ENCODE measurements around the gene PDXDC1. TPM values are rescaled to one million over a fixed set of nuclear protein-coding genes. Genes with fewer than 3 reads are reported as not detected.
"Not testable (repeated sequence)": the region's sequence is repeated elsewhere in the genome, so short reads cannot be mapped to it uniquely, and the experiment has no call there.

The PDXDC1 gene
- total and polyA plus RNA-seq, 12 donors, result 24.9 to 88.5 (median 69.4) TPM

- H3K27me3 ChIP-seq; H3K4me3 ChIP-seq; ATAC-seq; DNase-seq; H3K27ac ChIP-seq; H3K4me1 ChIP-seq; H3K9me3 ChIP-seq; intact Hi-C loops (cut with DNase I): not testable (repeated sequence)
- H3K36me3 ChIP-seq, result peaks cover 0 to 42% (median 5%) of the 10 kb centered on the region in 9 donors
- WGBS, 2 donors, result 93 to 94% methylated on average over 37 to 41 of the region's 51 CpGs
These were observed 156.3 kb downstream of the PDXDC1 start for GRCh38 chr16:15130943-15131700.

GRCh38 chr16:15132719-15133428, 158.0 kb downstream of the PDXDC1 start:
- H3K27me3 ChIP-seq; H3K9me3 ChIP-seq; H3K4me1 ChIP-seq; intact Hi-C loops (cut with DNase I); H3K4me3 ChIP-seq; H3K27ac ChIP-seq; DNase-seq; ATAC-seq: not testable (repeated sequence)
- H3K36me3 ChIP-seq, result peaks cover 0 to 31% (median 5%) of the 10 kb centered on the region in 9 donors
- 94% methylated on average over 21 to 25 of the region's 41 CpGs for WGBS, 2 donors

GRCh38 chr16:15133554-15133953, 158.7 kb downstream of the PDXDC1 start:
- 95 to 98% methylated on average over 16 of the region's 31 CpGs for WGBS, 2 donors
- H3K9me3 ChIP-seq, result not testable (repeated sequence)

GRCh38 chr16:15134752-15135482, 160.1 kb downstream of the PDXDC1 start:
- H3K4me3 ChIP-seq; H3K27me3 ChIP-seq; DNase-seq; intact Hi-C loops (cut with DNase I); H3K4me1 ChIP-seq; H3K27ac ChIP-seq; H3K9me3 ChIP-seq: not testable (repeated sequence)
- H3K36me3 ChIP-seq, result peaks cover 0 to 20% (median 5%) of the 10 kb centered on the region in 9 donors
- WGBS, 2 donors, result 94 to 98% methylated on average over 18 to 20 of the region's 33 CpGs
- peak in 4 of 8 donors; percentile 11 to 81 (median 33) for ATAC-seq

More at GRCh38 chr16:15133554-15133953, 158.7 kb downstream of the PDXDC1 start:
- intact Hi-C loops (cut with DNase I); ATAC-seq; H3K4me1 ChIP-seq; DNase-seq; H3K27ac ChIP-seq; H3K27me3 ChIP-seq; H3K4me3 ChIP-seq: not testable (repeated sequence)
- H3K36me3 ChIP-seq, result peaks cover 0 to 26% (median 5%) of the 10 kb centered on the region in 9 donors

GRCh38 chr16:15135483-15136360, 160.9 kb downstream of the PDXDC1 start:
- H3K4me1 ChIP-seq; DNase-seq; H3K27ac ChIP-seq; H3K9me3 ChIP-seq; intact Hi-C loops (cut with DNase I); H3K27me3 ChIP-seq; H3K4me3 ChIP-seq: not testable (repeated sequence)
- H3K36me3 ChIP-seq, result peaks cover 0 to 18% (median 5%) of the 10 kb centered on the region in 9 donors
- ATAC-seq, result peak in 7 of 8 donors; percentile 28 to 89 (median 51)
- 84 to 90% methylated on average over 29 to 41 of the region's 50 CpGs for WGBS, 2 donors

- H3K4me3 ChIP-seq; intact Hi-C loops (cut with DNase I); H3K27me3 ChIP-seq; ATAC-seq; H3K27ac ChIP-seq; DNase-seq; H3K36me3 ChIP-seq; H3K9me3 ChIP-seq: not testable (repeated sequence)
- H3K4me1 ChIP-seq, result peaks cover 0 to 23% (median 10%) of the 10 kb centered on the region in 9 donors
- WGBS, 2 donors, result 60 to 77% methylated on average over 5 to 8 of the region's 15 CpGs
These were observed 162.7 kb downstream of the PDXDC1 start for GRCh38 chr16:15137514-15137913.

GRCh38 chr16:15140444-15141365, 165.9 kb downstream of the PDXDC1 start:
- DNase-seq; intact Hi-C loops (cut with DNase I); H3K36me3 ChIP-seq; H3K27me3 ChIP-seq; H3K4me3 ChIP-seq; H3K9me3 ChIP-seq; H3K27ac ChIP-seq: not testable (repeated sequence)
- ATAC-seq, result peak in 3 of 8 donors; percentile 2 to 6 (median 4)
- 69 to 81% methylated on average over 29 to 30 of the region's 30 CpGs for WGBS, 2 donors
- H3K4me1 ChIP-seq, result peaks cover 20 to 55% (median 39%) of the 10 kb centered on the region in 9 donors
